Esophagus (tissue), 2 donors: ENCODE measurements around the gene NBEAL2. TPM values are rescaled to one million over a fixed set of nuclear protein-coding genes. Genes with fewer than 3 reads are reported as not detected.

Experiments
- H3K27ac ChIP-seq, 2 donors: one replicate each; pipeline ENCODE4 v1.5.1; 2013; ENCODE audit warnings: low read depth in 2 of 2, mild to moderate bottlenecking in 2 of 2, inconsistent platforms in 1 of 2, low read length in 1 of 2, moderate library complexity in 1 of 2
- H3K27me3 ChIP-seq, 2 donors: one replicate each; pipeline ENCODE4 v1.6.1; 2013; ENCODE audit warnings: low read length in 2 of 2, control low read depth in 1 of 2, mild to moderate bottlenecking in 1 of 2; ENCODE audit not compliant: insufficient read depth in 2 of 2, control insufficient read depth in 1 of 2
- H3K36me3 ChIP-seq, 2 donors: one replicate each; pipeline ENCODE4 v1.6.1; 2013; ENCODE audit warnings: low read length in 1 of 2; ENCODE audit not compliant: control insufficient read depth in 2 of 2, insufficient read depth in 2 of 2
- H3K4me1 ChIP-seq, 2 donors: one replicate each; pipeline ENCODE4 v1.6.1; 2013; ENCODE audit warnings: low read length in 1 of 2; ENCODE audit not compliant: control insufficient read depth in 2 of 2, insufficient read depth in 2 of 2
- H3K4me3 ChIP-seq, 2 donors: one replicate each; pipeline ENCODE4 v1.5.1; 2013; ENCODE audit warnings: low read length in 2 of 2, mild to moderate bottlenecking in 2 of 2, low read depth in 1 of 2, moderate library complexity in 1 of 2
- H3K9me3 ChIP-seq, 2 donors: one replicate each; pipeline ENCODE4 v1.6.1; 2013; ENCODE audit warnings: mild to moderate bottlenecking in 2 of 2, low read depth in 1 of 2, low read length in 1 of 2, moderate library complexity in 1 of 2; ENCODE audit not compliant: control insufficient read depth in 2 of 2, insufficient read depth in 1 of 2
- WGBS, 2 donors: extraction: QIAGEN DNeasy Blood & Tissue Kit; methylation state at CpG; one replicate each; pipeline ENCODE4 v1.1.7; 2013; 5-methylcytosine and 5-hydroxymethylcytosine counted together
- polyA plus RNA-seq, 2 donors: library from polyadenylated mRNA; stranded (reverse); fragments of 200-250 nt; gene quantifications; one replicate each; pipeline ENCODE4 v1.2.3, GENCODE V29; 2013
- donor health status: healthy with polysubstance abuse.
- donor health status: Bipolar disorder and iron deficiency.

NBEAL2 gene
- polyA plus RNA-seq, 2 donors: 173 to 211 TPM

GRCh38 chr3:47008851-47009224, 29.4 kb downstream of the NBEAL2 start:
- no peaks in the 10 kb centered on the region for H3K9me3 ChIP-seq
- peak overlapping the region; percentile 20 to 23 for H3K4me3 ChIP-seq
- H3K27me3 ChIP-seq: no peaks in the 10 kb centered on the region
- 33 to 41% methylated on average over 18 to 23 of the region's 23 CpGs for WGBS, 2 donors
- peaks cover 0 to 55% of the 10 kb centered on the region in 2 donors for H3K36me3 ChIP-seq
- H3K4me1 ChIP-seq: peaks cover 0 to 11% of the 10 kb centered on the region in 2 donors
- peak overlapping the region; percentile 2 to 34 for H3K27ac ChIP-seq

- WGBS, 2 donors: 10 to 24% methylated on average over 85 of the region's 85 CpGs
Measured at GRCh38 chr3:47009225-47010110, 30.0 kb downstream of the NBEAL2 start.

GRCh38 chr3:47010111-47010712, 30.7 kb downstream of the NBEAL2 start:
- Histone ChIP-seq H3K36me3 (peaks cover 0 to 42% of the 10 kb centered on the region in 2 donors), H3K4me3 (peak overlapping the region in 1 of 2 donors; percentile 49), H3K9me3 (no peaks in the 10 kb centered on the region), H3K27ac (peak overlapping the region; percentile 77 to 85), H3K27me3 (no peaks in the 10 kb centered on the region), H3K4me1 (peaks cover 0 to 11% of the 10 kb centered on the region in 2 donors)
- WGBS, 2 donors: 79 to 87% methylated on average over 20 to 23 of the region's 23 CpGs

More at GRCh38 chr3:47009225-47010110, 30.0 kb downstream of the NBEAL2 start:
- H3K4me3 ChIP-seq: peak overlapping the region; percentile 20 to 49
- peak overlapping the region; percentile 77 to 85 for H3K27ac ChIP-seq
- H3K9me3 ChIP-seq: no peaks in the 10 kb centered on the region
- H3K4me1 ChIP-seq: peaks cover 0 to 11% of the 10 kb centered on the region in 2 donors
- H3K27me3 ChIP-seq: no peaks in the 10 kb centered on the region
- peaks cover 0 to 48% of the 10 kb centered on the region in 2 donors for H3K36me3 ChIP-seq

- H3K4me1 ChIP-seq: peaks cover 0 to 11% of the 10 kb centered on the region in 2 donors
- no peak overlapping the region for H3K4me3 ChIP-seq
- H3K27me3 ChIP-seq: no peaks in the 10 kb centered on the region
- H3K27ac ChIP-seq: no peak overlapping the region
- no peaks in the 10 kb centered on the region for H3K9me3 ChIP-seq
- peaks cover 0 to 39% of the 10 kb centered on the region in 2 donors for H3K36me3 ChIP-seq
- 80 to 84% methylated on average over 5 of the region's 5 CpGs for WGBS, 2 donors
Measured at GRCh38 chr3:47010910-47011309, 31.4 kb downstream of the NBEAL2 start.

GRCh38 chr3:47011371-47011770, 31.9 kb downstream of the NBEAL2 start:
- H3K9me3 ChIP-seq: no peaks in the 10 kb centered on the region
- H3K27me3 ChIP-seq: no peaks in the 10 kb centered on the region
- H3K4me1 ChIP-seq: peaks cover 0 to 11% of the 10 kb centered on the region in 2 donors
- H3K36me3 ChIP-seq: peaks cover 0 to 35% of the 10 kb centered on the region in 2 donors
- H3K27ac ChIP-seq: no peak overlapping the region
- 72 to 82% methylated on average over 6 of the region's 6 CpGs for WGBS, 2 donors
- no peak overlapping the region for H3K4me3 ChIP-seq

DNA sequence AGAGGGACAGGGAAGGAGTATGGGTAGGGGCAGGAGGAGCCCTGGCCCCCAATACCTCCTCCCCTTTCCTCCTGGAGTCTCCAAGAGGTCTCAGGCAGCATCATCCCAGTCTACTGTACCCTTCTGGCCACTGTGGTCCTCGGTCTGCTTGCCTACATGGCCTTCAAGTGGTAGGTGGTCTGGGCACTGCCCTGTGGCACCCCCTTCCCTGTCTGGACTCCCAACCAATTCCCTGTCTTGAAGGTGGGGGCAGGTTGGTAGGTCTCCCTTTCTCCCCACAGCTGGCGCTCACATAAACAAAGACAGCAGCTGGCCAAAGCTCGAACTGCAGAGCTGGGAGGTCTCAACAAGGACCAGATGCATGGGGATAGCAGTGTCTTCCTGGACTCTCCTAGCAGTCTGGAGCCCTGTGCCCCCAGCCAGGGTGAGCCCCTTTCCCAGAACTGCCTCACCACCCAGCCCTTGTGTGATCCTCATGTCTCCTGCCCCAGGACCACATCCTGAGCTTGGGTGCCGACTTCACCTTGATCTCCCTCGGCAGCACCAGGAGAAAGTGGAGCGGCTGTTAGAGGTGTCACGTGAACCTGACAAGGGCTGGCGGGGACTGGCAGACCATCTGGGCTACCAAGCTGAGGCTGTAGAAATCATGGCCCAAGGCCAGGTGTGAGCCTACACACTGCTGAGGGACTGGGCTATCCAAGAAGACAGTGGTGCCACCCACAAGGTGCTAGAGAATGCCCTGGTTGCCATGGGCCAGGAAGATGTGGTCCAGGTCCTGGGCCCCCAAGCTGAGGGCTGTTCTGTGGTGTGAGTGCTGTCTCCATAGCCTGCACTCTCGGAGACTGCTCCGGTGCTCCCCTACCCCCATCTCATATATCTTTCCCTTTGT, 33.1 kb downstream of the NBEAL2 start:
- 82 to 87% methylated on average over 10 of the region's 10 CpGs for WGBS, 2 donors
- Histone ChIP-seq H3K36me3 (peaks cover 0 to 33% of the 10 kb centered on the region in 2 donors), H3K27me3 (no peaks in the 10 kb centered on the region), H3K4me3 (no peak overlapping the region), H3K27ac (no peak overlapping the region), H3K4me1 (peaks cover 0 to 11% of the 10 kb centered on the region in 2 donors), H3K9me3 (no peaks in the 10 kb centered on the region)

DNA sequence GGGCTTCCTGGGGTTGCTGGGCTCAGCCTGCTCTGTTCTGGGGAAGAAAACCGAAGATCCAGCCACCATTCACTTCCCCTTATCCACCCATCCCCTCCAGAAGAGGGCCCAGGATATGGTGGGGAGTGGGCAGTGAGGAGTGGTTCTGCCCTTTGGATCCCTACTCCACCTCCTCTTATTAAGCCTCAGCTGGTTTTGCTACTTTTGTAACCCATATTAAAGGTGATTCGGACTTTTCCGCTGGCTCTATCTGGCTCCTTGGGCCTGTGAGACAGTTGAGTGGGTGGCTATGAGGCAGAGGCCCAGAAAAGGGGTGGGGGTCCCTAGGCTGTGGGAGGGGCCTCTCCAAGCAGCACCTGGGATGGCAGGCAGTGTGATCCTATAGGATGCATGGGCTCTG, 33.8 kb downstream of the NBEAL2 start:
- Histone ChIP-seq H3K4me3 (no peak overlapping the region), H3K9me3 (no peaks in the 10 kb centered on the region), H3K27me3 (no peaks in the 10 kb centered on the region), H3K36me3 (peaks cover 0 to 28% of the 10 kb centered on the region in 2 donors), H3K4me1 (peaks cover 0 to 11% of the 10 kb centered on the region in 2 donors), H3K27ac (no peak overlapping the region)
- WGBS, 2 donors: 78 to 92% methylated on average over 3 of the region's 3 CpGs

GRCh38 chr3:47014036-47014435, 34.6 kb downstream of the NBEAL2 start:
- Histone ChIP-seq H3K4me3 (no peak overlapping the region), H3K4me1 (peaks cover 0 to 9% of the 10 kb centered on the region in 2 donors), H3K9me3 (no peaks in the 10 kb centered on the region), H3K27me3 (no peaks in the 10 kb centered on the region), H3K27ac (no peak overlapping the region), H3K36me3 (peaks cover 0 to 22% of the 10 kb centered on the region in 2 donors)

DNA sequence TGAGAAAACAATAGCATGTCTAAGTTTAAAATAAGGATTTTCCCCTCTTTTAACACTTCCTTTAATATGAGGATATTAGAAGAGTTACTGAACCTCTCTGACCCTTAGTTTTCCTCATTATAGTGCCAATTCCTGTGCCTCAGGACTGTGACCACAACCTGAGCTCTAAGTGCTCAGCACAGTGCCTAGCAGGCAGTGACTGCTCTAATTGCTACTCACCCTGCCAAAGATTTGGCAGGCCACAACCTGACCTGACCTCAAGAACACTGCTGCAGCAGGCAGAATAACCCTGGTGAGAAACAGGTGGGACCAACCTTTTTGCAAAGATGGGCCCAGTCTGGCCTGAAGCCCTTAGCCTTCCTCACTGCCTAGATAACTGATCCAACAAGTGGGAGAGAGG, 35.7 kb downstream of the NBEAL2 start:
- no peak overlapping the region for H3K4me3 ChIP-seq
- no peaks in the 10 kb centered on the region for H3K27me3 ChIP-seq
- H3K27ac ChIP-seq: no peak overlapping the region
- H3K4me1 ChIP-seq: peaks cover 0 to 1% of the 10 kb centered on the region in 2 donors
- peaks cover 0 to 23% of the 10 kb centered on the region in 2 donors for H3K36me3 ChIP-seq
- H3K9me3 ChIP-seq: no peaks in the 10 kb centered on the region
